ENCODE data around the gene DDX25. TPM values are rescaled to one million over a fixed set of nuclear protein-coding genes. Genes with fewer than 3 reads are reported as not detected.
A peak's percentile ranks its signal among the peaks of the same experiment; 100 is the strongest.
"Not testable (repeated sequence)": the region's sequence is repeated elsewhere in the genome, so short reads cannot be mapped to it uniquely, and the experiment has no call there.

DDX25 gene
- not detected for total RNA-seq
- 0.23 reads per million in 2 donors for total RNA-seq

DNA sequence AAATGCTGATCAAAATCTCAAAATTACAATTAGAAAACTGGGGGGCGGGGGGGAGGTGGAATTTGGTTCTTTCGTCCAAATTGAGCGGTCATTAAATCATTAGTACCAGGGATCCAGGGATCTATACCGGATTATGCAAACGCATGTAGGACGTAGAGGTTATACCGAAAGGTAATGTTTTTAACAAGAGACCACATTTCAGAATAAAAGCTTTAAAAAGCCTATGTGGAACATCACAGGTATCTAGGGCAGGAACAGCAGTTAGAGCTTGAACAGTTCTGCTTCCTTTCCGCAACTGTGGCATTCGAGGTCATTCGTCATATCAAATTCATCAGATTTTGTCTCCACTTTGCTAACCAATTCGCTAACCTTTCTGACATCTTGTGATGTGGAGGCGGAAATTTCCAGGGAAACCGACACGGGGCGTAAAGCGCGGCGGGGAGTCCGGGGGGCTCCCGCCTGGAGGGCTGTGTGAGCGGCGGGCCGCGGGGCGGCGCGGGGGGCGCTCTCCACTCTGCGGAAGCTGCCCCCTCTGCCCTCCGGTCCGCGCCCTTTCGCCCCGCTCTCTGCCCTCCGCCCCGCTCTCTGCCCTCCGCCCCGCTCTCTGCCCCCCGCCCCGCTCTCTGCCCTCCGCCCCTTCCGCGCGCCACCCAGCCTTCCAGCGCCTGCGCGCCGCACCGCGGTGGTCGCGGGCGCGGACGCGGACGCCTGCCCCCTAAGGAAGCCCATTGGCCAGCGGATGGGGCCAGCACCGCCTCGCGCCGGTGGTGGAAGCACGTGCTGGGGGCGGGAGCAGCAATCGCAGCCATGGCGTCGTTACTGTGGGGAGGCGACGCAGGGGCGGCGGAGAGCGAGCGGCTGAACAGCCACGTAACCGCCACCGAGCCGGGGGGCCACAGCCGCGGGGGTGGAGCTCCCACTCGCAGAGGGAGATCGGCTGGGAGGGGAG is at the start of gene DDX25:
Gene DDX25 (plus strand): TSS at position 798 of the 949 bp plus-strand sequence. CDS start 10 bp downstream, at position 808.
- Mint-ChIP-seq H3K27me3 (peaks cover 43% of the 10 kb centered on the region), H3K4me3 (peak within 1 kb of the TSS; percentile 94), H3K4me1 (peaks cover 24% of the 10 kb centered on the region), H3K36me3 (ENCODE audit: low read depth) (no peaks in the 10 kb centered on the region), H3K27ac (peak within 1 kb of the TSS; percentile 89)
- peak; percentile 37 for ATAC-seq
- H3K9me3 ChIP-seq (ENCODE audit: control insufficient read depth, low read length, poor library complexity, severe bottlenecking), result peaks cover 3% of the 10 kb centered on the region
- DNase-seq, result peak in 2 of 3 donors; percentile 21

GRCh38 chr11:125857670-125858069 is 46.6 kb upstream of the DDX25 start:
- peaks cover 15% of the 10 kb centered on the region for H3K27me3 Mint-ChIP-seq
- H3K4me1 Mint-ChIP-seq; H3K27ac Mint-ChIP-seq; H3K9me3 ChIP-seq (ENCODE audit: control insufficient read depth, low read length, poor library complexity, severe bottlenecking); H3K4me3 Mint-ChIP-seq; H3K36me3 Mint-ChIP-seq (ENCODE audit: low read depth); ATAC-seq; DNase-seq: not testable (repeated sequence)

- not testable (repeated sequence) for H3K27me3 Mint-ChIP-seq; H3K4me1 Mint-ChIP-seq; H3K9me3 ChIP-seq (ENCODE audit: control insufficient read depth, low read length, poor library complexity, severe bottlenecking); H3K27ac Mint-ChIP-seq; DNase-seq; H3K4me3 Mint-ChIP-seq; H3K36me3 Mint-ChIP-seq (ENCODE audit: low read depth); ATAC-seq
Measured at GRCh38 chr11:125862786-125863185, 41.5 kb upstream of the DDX25 start.

DNA sequence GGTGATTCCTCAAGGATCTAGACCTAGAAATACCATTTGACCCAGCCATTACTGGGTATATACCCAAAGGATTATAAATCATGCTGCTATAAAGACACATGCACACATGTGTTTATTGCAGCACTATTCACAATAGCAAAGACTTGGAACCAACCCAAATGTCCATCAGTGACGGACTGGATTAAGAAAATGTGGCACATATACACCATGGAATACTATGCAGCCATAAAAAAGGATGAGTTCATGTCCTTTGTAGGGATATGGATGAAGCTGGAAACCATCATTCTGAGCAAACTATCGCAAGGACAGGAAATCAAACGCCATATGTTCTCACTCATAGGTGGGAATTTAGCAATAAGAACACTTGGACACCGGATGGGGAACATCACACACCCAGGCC is 39.0 kb upstream of the DDX25 start:
- H3K4me3 Mint-ChIP-seq; ATAC-seq; H3K27ac Mint-ChIP-seq; H3K36me3 Mint-ChIP-seq (ENCODE audit: low read depth); DNase-seq; H3K4me1 Mint-ChIP-seq; H3K9me3 ChIP-seq (ENCODE audit: control insufficient read depth, low read length, poor library complexity, severe bottlenecking); H3K27me3 Mint-ChIP-seq: not testable (repeated sequence)

- DNase-seq (no peak), ATAC-seq (no peak)
- Mint-ChIP-seq H3K4me3 (no peak overlapping the region), H3K4me1 (peaks cover 4% of the 10 kb centered on the region), H3K27ac (no peak overlapping the region), H3K27me3 (peaks cover 6% of the 10 kb centered on the region), H3K36me3 (ENCODE audit: low read depth) (no peaks in the 10 kb centered on the region)
- H3K9me3 ChIP-seq (ENCODE audit: control insufficient read depth, low read length, poor library complexity, severe bottlenecking), result no peaks in the 10 kb centered on the region
Measured at GRCh38 chr11:125869521-125869920, 34.8 kb upstream of the DDX25 start.

DNA sequence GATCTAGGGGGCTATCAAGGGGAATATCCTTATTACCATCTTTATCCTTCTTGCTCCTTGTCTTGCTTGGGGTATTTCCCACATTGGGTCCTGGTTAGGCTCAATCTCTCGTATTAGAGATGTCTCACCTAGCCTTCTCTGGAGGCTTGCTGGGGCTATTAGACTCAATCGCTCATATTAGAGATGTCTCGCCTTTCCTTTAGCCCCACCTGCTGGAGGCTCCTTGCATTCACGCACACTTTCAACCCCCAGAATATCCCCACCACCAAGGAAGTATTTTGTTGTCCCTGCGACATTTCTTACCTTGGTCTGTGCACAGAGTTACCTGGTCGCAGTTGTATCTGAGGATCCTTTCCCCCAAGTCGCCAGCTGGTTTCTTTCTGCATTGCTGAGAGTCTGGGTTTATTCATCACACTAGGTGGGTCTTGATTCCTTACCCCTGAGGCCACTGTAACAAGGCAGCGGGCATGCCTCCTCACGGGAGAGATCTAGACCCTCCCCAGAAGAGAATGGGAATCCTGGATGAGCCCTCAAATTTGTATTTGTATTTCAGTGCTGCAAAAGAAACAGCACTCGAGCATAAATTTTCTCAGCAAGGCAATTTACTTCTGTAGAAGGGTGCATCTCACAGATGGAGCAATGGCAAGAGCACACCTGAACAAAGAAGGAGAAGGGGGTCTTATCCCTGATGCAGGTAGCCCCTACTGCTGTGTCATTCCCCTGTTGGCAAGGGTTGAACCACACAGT is 32.7 kb upstream of the DDX25 start:
- H3K27ac Mint-ChIP-seq, result no peak overlapping the region
- peaks cover 6% of the 10 kb centered on the region for H3K4me1 Mint-ChIP-seq
- ATAC-seq (peak; percentile 73), DNase-seq (peak in 1 of 3 donors; percentile 40)
- H3K36me3 Mint-ChIP-seq (ENCODE audit: low read depth), result no peaks in the 10 kb centered on the region
- H3K27me3 Mint-ChIP-seq, result peaks cover 10% of the 10 kb centered on the region
- H3K9me3 ChIP-seq (ENCODE audit: control insufficient read depth, low read length, poor library complexity, severe bottlenecking), result no peaks in the 10 kb centered on the region
- no peak overlapping the region for H3K4me3 Mint-ChIP-seq

DNA sequence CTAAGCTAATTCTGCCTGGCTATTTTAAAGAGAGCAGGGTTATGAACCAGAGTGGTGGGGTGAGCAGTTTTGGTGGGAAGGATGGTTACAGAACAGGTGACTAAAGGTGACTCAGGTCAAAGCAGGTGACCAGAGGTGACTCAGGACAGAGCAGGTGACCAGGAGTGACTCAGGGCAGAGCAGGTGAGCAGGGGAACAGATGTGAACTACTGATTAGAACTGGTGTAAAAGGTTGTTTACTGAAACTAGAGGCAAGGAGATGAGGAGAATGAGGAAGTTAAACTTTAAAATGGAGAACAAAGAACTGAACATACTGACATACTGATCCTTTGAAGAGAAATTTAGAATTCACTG is 32.2 kb upstream of the DDX25 start:
- H3K36me3 Mint-ChIP-seq (ENCODE audit: low read depth), result no peaks in the 10 kb centered on the region
- DNase-seq (no peak), ATAC-seq (no peak)
- H3K9me3 ChIP-seq (ENCODE audit: control insufficient read depth, low read length, poor library complexity, severe bottlenecking), result no peaks in the 10 kb centered on the region
- H3K4me3 Mint-ChIP-seq, result no peak overlapping the region
- H3K27me3 Mint-ChIP-seq, result peaks cover 10% of the 10 kb centered on the region
- no peak overlapping the region for H3K27ac Mint-ChIP-seq
- H3K4me1 Mint-ChIP-seq, result peaks cover 6% of the 10 kb centered on the region

DNA sequence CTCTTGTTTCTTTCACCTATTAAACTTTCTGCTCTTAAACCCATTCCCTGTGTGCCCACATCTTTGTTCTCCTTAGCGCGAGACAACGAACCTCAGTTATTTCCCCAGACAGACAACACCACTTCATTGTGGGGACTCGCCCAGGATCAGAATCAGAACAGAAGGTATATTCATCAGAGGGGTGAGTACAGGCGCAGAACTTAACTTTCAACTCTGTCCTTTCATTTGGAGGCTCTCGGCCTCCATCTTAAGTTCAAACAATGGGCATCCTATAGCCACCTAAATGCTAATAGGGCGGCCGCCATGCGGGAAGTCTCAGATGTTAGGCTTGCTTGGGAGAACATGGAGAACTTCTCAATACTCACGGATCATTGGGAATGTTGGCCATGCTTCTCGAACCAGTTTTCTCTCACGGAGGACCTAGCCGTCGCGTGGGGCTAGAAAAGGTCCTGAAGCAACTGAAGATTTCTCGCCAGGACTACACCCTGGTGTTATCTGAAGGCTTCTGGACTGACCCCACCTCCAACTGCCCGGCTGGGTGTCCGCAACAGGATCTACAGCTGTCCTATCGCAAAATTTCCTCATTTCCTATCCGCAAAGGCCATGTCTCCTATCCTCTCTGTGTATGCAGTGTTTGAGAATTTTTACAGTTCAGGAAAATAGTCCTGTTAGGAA is 30.3 kb upstream of the DDX25 start:
- Mint-ChIP-seq H3K36me3 (ENCODE audit: low read depth) (no peaks in the 10 kb centered on the region), H3K4me3 (no peak overlapping the region), H3K4me1 (peaks cover 8% of the 10 kb centered on the region), H3K27ac (no peak overlapping the region), H3K27me3 (peaks cover 18% of the 10 kb centered on the region)
- DNase-seq (no peak), ATAC-seq (no peak)
- H3K9me3 ChIP-seq (ENCODE audit: control insufficient read depth, low read length, poor library complexity, severe bottlenecking), result no peaks in the 10 kb centered on the region

GRCh38 chr11:125874556-125875124 is 29.7 kb upstream of the DDX25 start:
- no peak overlapping the region for H3K4me3 Mint-ChIP-seq

GRCh38 chr11:125881291-125881690 is 23.0 kb upstream of the DDX25 start:
- no peak overlapping the region for H3K27ac Mint-ChIP-seq

More at GRCh38 chr11:125874556-125875124, 29.7 kb upstream of the DDX25 start:
- DNase-seq (peak in 2 of 3 donors; percentile 11 to 27), ATAC-seq (peak; percentile 75)
- Mint-ChIP-seq H3K27ac (no peak overlapping the region), H3K36me3 (ENCODE audit: low read depth) (no peaks in the 10 kb centered on the region), H3K27me3 (peaks cover 18% of the 10 kb centered on the region), H3K4me1 (peaks cover 8% of the 10 kb centered on the region)
- H3K9me3 ChIP-seq (ENCODE audit: control insufficient read depth, low read length, poor library complexity, severe bottlenecking), result no peaks in the 10 kb centered on the region

DNA sequence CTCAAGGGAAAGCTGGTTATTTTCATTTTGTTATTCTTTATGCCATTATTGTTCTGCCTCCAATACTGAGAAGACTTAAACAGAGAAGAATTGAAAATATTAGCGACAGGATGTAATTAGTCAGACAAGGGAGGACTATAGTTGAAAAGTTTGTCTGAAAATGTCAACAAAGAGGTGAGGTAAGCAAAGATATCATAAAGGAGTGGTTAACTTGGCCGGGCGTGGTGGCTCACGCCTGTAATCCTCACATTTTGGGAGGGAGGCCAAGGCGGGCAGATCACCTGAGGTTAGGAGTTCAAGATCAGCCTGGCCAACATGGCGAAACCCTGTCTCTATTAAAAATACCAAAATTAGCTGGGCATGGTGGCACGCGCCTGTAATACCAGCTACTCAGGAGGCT is 20.9 kb upstream of the DDX25 start:
- DNase-seq (no peak), ATAC-seq (no peak)
- H3K27me3 Mint-ChIP-seq, result peaks cover 21% of the 10 kb centered on the region
- no peak overlapping the region for H3K27ac Mint-ChIP-seq
- H3K4me1 Mint-ChIP-seq, result peaks cover 8% of the 10 kb centered on the region
- no peaks in the 10 kb centered on the region for H3K9me3 ChIP-seq (ENCODE audit: control insufficient read depth, low read length, poor library complexity, severe bottlenecking)
- no peaks in the 10 kb centered on the region for H3K36me3 Mint-ChIP-seq (ENCODE audit: low read depth)
- H3K4me3 Mint-ChIP-seq, result no peak overlapping the region

More at GRCh38 chr11:125881291-125881690, 23.0 kb upstream of the DDX25 start:
- no peak for ATAC-seq
- Mint-ChIP-seq H3K36me3 (ENCODE audit: low read depth) (no peaks in the 10 kb centered on the region), H3K27me3 (peaks cover 24% of the 10 kb centered on the region), H3K4me3 (no peak overlapping the region), H3K4me1 (peaks cover 5% of the 10 kb centered on the region)
- DNase-seq, result no peak
- H3K9me3 ChIP-seq (ENCODE audit: control insufficient read depth, low read length, poor library complexity, severe bottlenecking), result no peaks in the 10 kb centered on the region

- peak in 2 of 3 donors; percentile 24 to 27 for DNase-seq
- Mint-ChIP-seq H3K4me1 (peaks cover 17% of the 10 kb centered on the region), H3K4me3 (peak overlapping the region; percentile 91), H3K36me3 (ENCODE audit: low read depth) (no peaks in the 10 kb centered on the region), H3K27me3 (peaks cover 4% of the 10 kb centered on the region), H3K27ac (peak overlapping the region; percentile 96)
- H3K9me3 ChIP-seq (ENCODE audit: control insufficient read depth, low read length, poor library complexity, severe bottlenecking), result no peaks in the 10 kb centered on the region
- ATAC-seq, result peak; percentile 38
Measured at GRCh38 chr11:125886997-125887372, 17.3 kb upstream of the DDX25 start.
